Liver (tissue), 9 donors: ENCODE measurements around the gene SDF2. TPM values are rescaled to one million over a fixed set of nuclear protein-coding genes. Genes with fewer than 3 reads are reported as not detected.

Experiments
- DNase-seq: peaks from one replicate; pipeline ENCODE4 v3.0.0-alpha.2; 2017; ENCODE audit warnings: low spot score
- H3K27ac ChIP-seq, 2 donors: one replicate each; pipeline ENCODE4 v1.7.0; 2013; ENCODE audit warnings: inconsistent platforms in 2 of 2, low read length in 2 of 2, control low read depth in 1 of 2, low read depth in 1 of 2, mild to moderate bottlenecking in 1 of 2
- H3K27me3 ChIP-seq, 4 donors: one replicate each; pipeline versions ENCODE4 v1.6.1 to v1.7.0; 2013; ENCODE audit warnings: low read length in 3 of 4, inconsistent platforms in 1 of 4, mild to moderate bottlenecking in 1 of 4, moderate library complexity in 1 of 4; ENCODE audit not compliant: control insufficient read depth in 4 of 4, insufficient read depth in 4 of 4
- H3K36me3 ChIP-seq, 4 donors: one replicate each; pipeline versions ENCODE4 v1.6.1 to v1.7.0; 2013; ENCODE audit warnings: low read length in 3 of 4, mild to moderate bottlenecking in 3 of 4, low read depth in 1 of 4, moderate library complexity in 1 of 4; ENCODE audit not compliant: control insufficient read depth in 4 of 4, insufficient read depth in 3 of 4
- H3K4me1 ChIP-seq, 4 donors: one replicate each; pipeline versions ENCODE4 v1.6.1 to v1.7.0; 2013; ENCODE audit warnings: low read length in 3 of 4, mild to moderate bottlenecking in 3 of 4, moderate library complexity in 1 of 4; ENCODE audit not compliant: control insufficient read depth in 4 of 4, insufficient read depth in 4 of 4
- H3K4me3 ChIP-seq, 3 donors: one replicate each; pipeline versions ENCODE4 v1.6.1 to v1.7.0; 2013; ENCODE audit warnings: low read length in 3 of 3, control low read depth in 1 of 3, low read depth in 1 of 3, mild to moderate bottlenecking in 1 of 3
- H3K9ac ChIP-seq, 2 donors: one replicate each; pipeline ENCODE4 v1.7.0; 2013; ENCODE audit warnings: low read length in 2 of 2, mild to moderate bottlenecking in 2 of 2, moderate library complexity in 2 of 2, control low read depth in 1 of 2, low read depth in 1 of 2
- H3K9me3 ChIP-seq, 4 donors: one replicate each; pipeline versions ENCODE4 v1.6.1 to v1.7.0; 2013; ENCODE audit warnings: low read length in 3 of 4; ENCODE audit not compliant: control insufficient read depth in 4 of 4
- ATF3 ChIP-seq: IDR thresholded peaks from 2 replicates; pipeline ENCODE4 v1.6.1; 2016; ENCODE audit warnings: antibody characterized with exemption
- CTCF ChIP-seq: fragments of 150-350 bp; IDR thresholded peaks from 2 replicates; pipeline ENCODE4 v1.5.1; 2017; ENCODE audit warnings: improper control_type of control experiment, low read depth, low read length; ENCODE audit not compliant: missing input control
- EGR1 ChIP-seq, 2 donors: IDR thresholded peaks; 2 replicates each; pipeline ENCODE4 v1.6.1; 2016 to 2018; ENCODE audit warnings: antibody characterized with exemption in 2 of 2, low read depth in 2 of 2
- FOXA1 ChIP-seq: IDR thresholded peaks from 2 replicates; pipeline ENCODE4 v1.6.1; 2016; ENCODE audit warnings: antibody characterized with exemption
- FOXA2 ChIP-seq: IDR thresholded peaks from 2 replicates; pipeline ENCODE4 v1.6.1; 2016; ENCODE audit warnings: antibody characterized with exemption
- GABPA ChIP-seq, 2 donors: IDR thresholded peaks in 1 of 2; conservative IDR thresholded peaks in 1 of 2; 2 replicates each; pipeline ENCODE4 v1.6.1; 2016; ENCODE audit warnings: antibody characterized with exemption in 2 of 2, mild to moderate bottlenecking in 1 of 2, moderate library complexity in 1 of 2
- HNF4A ChIP-seq, 2 donors: conservative IDR thresholded peaks; 2 replicates each; pipeline ENCODE4 v1.6.1; 2016; ENCODE audit warnings: antibody characterized with exemption in 2 of 2, mild to moderate bottlenecking in 2 of 2
- HNF4G ChIP-seq: IDR thresholded peaks from 2 replicates; pipeline ENCODE4 v1.6.1; 2016; ENCODE audit warnings: antibody characterized with exemption
- JUND ChIP-seq, 2 donors: IDR thresholded peaks; 2 replicates each; pipeline ENCODE4 v1.6.1; 2016; ENCODE audit warnings: antibody characterized with exemption in 2 of 2
- MAX ChIP-seq: IDR thresholded peaks from 2 replicates; pipeline ENCODE4 v1.6.1; 2016; ENCODE audit warnings: antibody characterized with exemption
- NR2F2 ChIP-seq: IDR thresholded peaks from 2 replicates; pipeline ENCODE4 v1.6.1; 2016; ENCODE audit warnings: antibody characterized with exemption
- RAD21 ChIP-seq, 2 donors: IDR thresholded peaks; 2 replicates each; pipeline ENCODE4 v1.6.1; 2016; ENCODE audit warnings: antibody characterized with exemption in 2 of 2, mild to moderate bottlenecking in 2 of 2
- REST ChIP-seq: IDR thresholded peaks from 2 replicates; pipeline ENCODE4 v1.6.1; 2016; ENCODE audit warnings: antibody characterized with exemption, mild to moderate bottlenecking
- RXRA ChIP-seq, 2 donors: IDR thresholded peaks; 2 replicates each; pipeline ENCODE4 v1.6.1; 2017 to 2018; ENCODE audit warnings: antibody characterized with exemption in 2 of 2, mild to moderate bottlenecking in 1 of 2
- SP1 ChIP-seq: IDR thresholded peaks from 2 replicates; pipeline ENCODE4 v1.6.1; 2018; ENCODE audit warnings: antibody characterized with exemption, mild to moderate bottlenecking
- TAF1 ChIP-seq: conservative IDR thresholded peaks from 2 replicates; pipeline ENCODE4 v1.6.1; 2016; ENCODE audit warnings: antibody characterized with exemption, mild to moderate bottlenecking
- YY1 ChIP-seq: IDR thresholded peaks from 2 replicates; pipeline ENCODE4 v1.6.1; 2016; ENCODE audit warnings: antibody characterized with exemption, mild to moderate bottlenecking
- ZBTB33 ChIP-seq: IDR thresholded peaks from 2 replicates; pipeline ENCODE4 v1.6.1; 2016; ENCODE audit warnings: antibody characterized with exemption
- WGBS: extraction: QIAGEN DNeasy Blood & Tissue Kit; methylation state at CpG from one replicate; pipeline ENCODE4 v1.1.7; 2013; 5-methylcytosine and 5-hydroxymethylcytosine counted together
- polyA plus RNA-seq, 2 donors: library from polyadenylated mRNA; stranded (reverse) in 1 of 2; unstranded in 1 of 2; fragments of 200-250 nt in 1 of 2; fragments of >200 nt in 1 of 2; fragmentation: Nextera tagmentation in 1 of 2; extraction: Ambion mirVana in 1 of 2; gene quantifications; one replicate each; pipeline versions ENCODE4 v1.2.1 to v1.2.3, GENCODE V29; 2013 to 2015
- total RNA-seq, 2 donors: library from RNA; depleted of rRNA; stranded (reverse); fragments of >200 nt; gene quantifications; one replicate each; pipeline ENCODE4 v1.2.3, GENCODE V29; 2014
- donor health status: healthy.
- donor health status: healthy.
- donor health status: healthy.
- donor health status: healthy.
- donor health status: healthy.

SDF2 gene
- total and polyA plus RNA-seq, 4 donors: 24.1 to 38.9 (median 28.0) TPM

- Histone ChIP-seq H3K9ac (no peak overlapping the region), H3K9me3 (no peaks in the 10 kb centered on the region), H3K4me3 (no peak overlapping the region), H3K36me3 (peaks cover 15 to 76% (median 49%) of the 10 kb centered on the region in 4 donors), H3K4me1 (peaks cover 2 to 6% (median 4%) of the 10 kb centered on the region in 4 donors), H3K27ac (no peak overlapping the region), H3K27me3 (no peaks in the 10 kb centered on the region)
- TF ChIP-seq CTCF (no peak), REST (no peak), RXRA (IDR thresholded peaks at IDR 0.05) (no peak), HNF4A (conservative IDR thresholded peaks at IDR 0.05) (no peak), ZBTB33 (no peak), RAD21 (IDR thresholded peaks at IDR 0.05) (no peak), HNF4G (no peak), FOXA2 (no peak), JUND (IDR thresholded peaks at IDR 0.05) (no peak), NR2F2 (no peak), GABPA (IDR thresholded peaks at IDR 0.05 in 1 of 2, conservative IDR thresholded peaks at IDR 0.05 in 1 of 2) (no peak), YY1 (no peak), ATF3 (no peak), EGR1 (IDR thresholded peaks at IDR 0.05; ENCODE audit: low read depth in 2 of 2) (no peak), FOXA1 (no peak), MAX (no peak), SP1 (no peak), TAF1 (no peak)
- DNase-seq: no peak
- WGBS: 91% methylated on average over 4 of the region's 4 CpGs
These were observed 46.3 kb downstream of the SDF2 start for GRCh38 chr17:28615260-28615940.
